GM12875 (cell line): ENCODE results near the gene ZNF407.

Experiments
- H3K4me3 ChIP-seq: one replicate; pipeline ENCODE4 v1.5.1; 2011; ENCODE audit warnings: low read depth, low read length, control low read depth
- TF ChIP-seq, protein P1 (sequence below): IDR thresholded peaks from 2 replicates; pipeline ENCODE4 v1.5.1; 2011; ENCODE audit warnings: low read depth, mild to moderate bottlenecking, control low read depth, inconsistent platforms, low read length, moderate library complexity, borderline replicate concordance; ENCODE audit not compliant: insufficient read depth

ZNF407 gene

DNA sequence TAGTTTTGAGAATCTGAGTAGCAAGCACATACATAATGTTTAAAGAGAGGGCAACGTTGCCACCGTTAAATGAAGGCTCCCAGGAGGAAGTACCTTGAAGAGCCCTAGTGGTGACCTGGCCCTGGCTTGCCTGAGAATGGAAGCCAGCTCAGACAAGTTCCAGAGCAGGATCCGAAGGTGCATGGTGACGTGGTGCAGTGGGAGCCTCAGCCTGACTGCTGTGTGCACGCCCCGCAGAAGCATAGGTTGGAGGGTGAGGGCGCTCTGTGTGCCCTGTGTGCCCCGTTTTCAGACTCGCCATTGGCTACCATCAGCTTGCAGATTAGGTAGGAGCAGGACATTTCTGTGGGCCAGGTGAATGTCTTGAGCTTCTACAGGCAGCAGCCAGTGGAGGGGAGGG lies 68.2 kb downstream of the ZNF407 start:
- TF ChIP-seq, protein P1, sequence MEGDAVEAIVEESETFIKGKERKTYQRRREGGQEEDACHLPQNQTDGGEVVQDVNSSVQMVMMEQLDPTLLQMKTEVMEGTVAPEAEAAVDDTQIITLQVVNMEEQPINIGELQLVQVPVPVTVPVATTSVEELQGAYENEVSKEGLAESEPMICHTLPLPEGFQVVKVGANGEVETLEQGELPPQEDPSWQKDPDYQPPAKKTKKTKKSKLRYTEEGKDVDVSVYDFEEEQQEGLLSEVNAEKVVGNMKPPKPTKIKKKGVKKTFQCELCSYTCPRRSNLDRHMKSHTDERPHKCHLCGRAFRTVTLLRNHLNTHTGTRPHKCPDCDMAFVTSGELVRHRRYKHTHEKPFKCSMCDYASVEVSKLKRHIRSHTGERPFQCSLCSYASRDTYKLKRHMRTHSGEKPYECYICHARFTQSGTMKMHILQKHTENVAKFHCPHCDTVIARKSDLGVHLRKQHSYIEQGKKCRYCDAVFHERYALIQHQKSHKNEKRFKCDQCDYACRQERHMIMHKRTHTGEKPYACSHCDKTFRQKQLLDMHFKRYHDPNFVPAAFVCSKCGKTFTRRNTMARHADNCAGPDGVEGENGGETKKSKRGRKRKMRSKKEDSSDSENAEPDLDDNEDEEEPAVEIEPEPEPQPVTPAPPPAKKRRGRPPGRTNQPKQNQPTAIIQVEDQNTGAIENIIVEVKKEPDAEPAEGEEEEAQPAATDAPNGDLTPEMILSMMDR: no peak
- no peak overlapping the region for H3K4me3 ChIP-seq

DNA sequence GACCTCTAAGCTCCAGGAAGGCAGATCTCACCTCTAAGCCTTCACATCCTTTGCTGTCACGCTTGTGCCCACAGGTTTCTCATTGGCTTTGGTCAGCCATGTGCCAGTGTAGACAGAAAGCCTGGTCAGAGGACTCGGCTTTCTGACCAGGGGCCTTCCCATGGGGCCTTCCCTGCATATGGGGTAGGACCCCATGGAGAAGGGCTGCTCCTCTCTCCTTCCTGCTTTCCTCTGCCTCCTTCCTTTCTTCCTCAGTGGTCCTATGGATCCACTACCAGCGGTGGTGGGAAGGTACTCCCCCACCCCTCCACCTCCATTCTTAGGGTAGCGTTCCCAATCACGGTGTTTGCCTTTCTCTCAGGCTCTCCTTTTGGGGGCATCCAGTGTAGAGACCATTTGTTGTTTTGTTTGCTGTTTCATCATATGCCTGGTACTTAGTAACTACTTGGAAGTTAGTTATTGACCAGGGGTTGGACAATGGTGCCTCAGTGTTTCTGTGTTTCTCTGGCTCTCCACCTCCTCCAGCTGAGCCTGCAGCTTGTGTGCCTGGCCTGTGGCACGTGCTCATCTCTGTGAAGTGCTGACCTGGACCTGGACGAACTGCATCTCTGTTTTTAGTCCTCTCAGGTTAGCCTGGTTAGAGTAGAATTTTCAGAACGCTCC lies 71.6 kb downstream of the ZNF407 start:
- H3K4me3 ChIP-seq: no peak overlapping the region
- TF ChIP-seq, protein P1: no peak

DNA sequence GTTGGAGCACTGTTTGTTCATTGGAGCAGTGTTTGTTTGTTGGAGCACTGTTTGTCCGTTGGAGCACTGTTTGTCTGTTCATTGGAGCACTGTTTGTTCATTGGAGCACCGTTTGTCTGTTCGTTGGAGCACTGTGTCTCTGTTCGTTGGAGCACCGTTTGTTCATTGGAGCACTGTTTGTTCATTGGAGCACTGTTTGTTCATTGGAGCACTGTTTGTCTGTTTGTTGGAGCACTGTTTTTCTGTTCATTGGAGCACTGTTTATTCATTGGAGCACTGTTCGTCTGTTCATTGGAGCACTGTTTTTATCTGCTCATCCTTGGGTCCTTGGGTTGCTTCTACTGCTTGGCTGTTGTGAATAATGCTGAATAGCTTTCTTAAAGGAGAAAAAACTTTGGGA lies 74.7 kb downstream of the ZNF407 start:
- H3K4me3 ChIP-seq: no peak overlapping the region
- TF ChIP-seq, protein P1: no peak

DNA sequence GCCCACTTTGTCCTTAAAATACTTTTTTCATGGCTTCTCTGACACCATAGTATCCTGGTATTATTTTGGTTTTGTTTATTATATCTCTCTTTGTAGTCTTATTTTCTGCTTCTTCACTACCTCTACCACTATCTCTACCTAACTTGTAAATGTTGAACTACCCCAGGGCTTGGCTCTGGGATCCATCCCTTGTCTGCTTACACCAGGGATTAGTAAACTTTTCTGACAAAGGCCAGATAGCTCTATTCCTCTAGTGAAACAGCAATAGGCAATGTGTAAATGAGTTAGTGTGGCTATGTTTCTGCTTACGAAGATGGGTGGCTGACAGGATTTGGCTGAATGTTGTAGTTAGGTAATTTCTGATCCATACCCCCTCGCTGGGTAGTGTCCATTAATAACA lies 76.8 kb downstream of the ZNF407 start:
- TF ChIP-seq, protein P1: no peak
- H3K4me3 ChIP-seq: no peak overlapping the region

DNA sequence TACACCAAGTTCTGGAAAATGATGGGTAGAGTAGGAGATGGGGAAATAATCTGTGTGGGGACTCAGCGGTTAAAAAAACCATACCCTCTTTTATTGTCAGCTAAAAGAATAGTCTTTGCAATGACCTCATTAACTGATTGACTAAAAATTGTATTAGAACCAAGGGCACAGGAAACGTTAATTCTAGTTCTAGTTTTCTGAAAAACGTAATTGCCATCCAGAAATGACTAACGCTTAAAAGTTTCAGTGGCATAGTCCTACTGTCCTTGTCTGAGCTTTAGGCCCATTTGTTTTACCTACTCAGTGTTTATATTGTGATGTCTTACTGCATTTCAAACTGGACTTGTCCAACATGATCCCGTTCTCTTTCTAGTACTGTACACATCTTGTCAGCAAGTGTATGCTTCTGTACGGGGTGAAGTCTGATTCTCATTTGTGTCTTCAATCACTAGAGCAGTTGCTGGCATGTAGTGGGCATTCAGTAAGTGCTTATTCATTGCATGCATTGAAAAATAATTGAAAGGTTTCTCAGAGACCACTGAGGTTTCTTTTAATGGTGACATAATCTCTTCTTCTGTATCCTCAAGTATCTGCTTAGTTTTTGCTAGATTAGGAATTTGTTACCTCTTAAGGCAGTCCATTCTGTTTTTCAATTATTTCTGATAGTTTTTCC lies 81.5 kb downstream of the ZNF407 start:
- TF ChIP-seq, protein P1: no peak
- H3K4me3 ChIP-seq: no peak overlapping the region

DNA sequence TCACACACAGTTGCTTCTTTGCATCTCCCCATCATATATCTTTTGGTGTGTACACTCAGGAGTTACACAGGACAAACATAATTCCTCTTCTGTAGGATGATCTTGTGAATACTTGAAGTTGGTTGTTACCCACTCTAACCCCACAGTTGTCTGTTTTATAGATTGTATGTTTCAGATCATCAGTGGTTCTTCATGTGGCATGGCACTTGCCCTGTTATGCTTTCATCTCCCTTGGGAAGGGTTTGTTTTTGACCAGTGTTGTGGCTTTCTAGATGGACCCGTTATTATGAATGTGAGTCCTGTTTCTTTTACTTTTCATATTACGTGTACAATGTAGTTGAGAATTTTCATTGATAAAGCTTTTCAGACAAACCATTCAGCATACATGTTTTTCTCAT lies 82.0 kb downstream of the ZNF407 start:
- TF ChIP-seq, protein P1: no peak
- no peak overlapping the region for H3K4me3 ChIP-seq
